GM21367 (cell line): ENCODE measurements around the gene PIGV.
A peak's percentile ranks its signal among the peaks of the same experiment; 100 is the strongest.
"Not testable (repeated sequence)": the region's sequence is repeated elsewhere in the genome, so short reads cannot be mapped to it uniquely, and the experiment has no call there.

ENCODE experiments used
- ATAC-seq: cut with Tn5 transposase; IDR thresholded peaks from one replicate; pipeline ENCODE4 v1.9.1; 2021; ENCODE audit not compliant: unreplicated experiment

The PIGV gene

GRCh38 chr1:26791626-26792025 is 3.9 kb downstream of the PIGV start:
- ATAC-seq, result no peak

- no peak for ATAC-seq
Observed at GRCh38 chr1:26792924-26793323, 5.2 kb downstream of the PIGV start.

GRCh38 chr1:26794391-26794790 is 6.6 kb downstream of the PIGV start:
- ATAC-seq, result no peak

- ATAC-seq, result no peak
Observed at GRCh38 chr1:26797627-26798026, 9.9 kb downstream of the PIGV start.

- no peak for ATAC-seq
Observed at GRCh38 chr1:26799479-26800142, 11.9 kb downstream of the PIGV start.

GRCh38 chr1:26803932-26804331 is 16.2 kb downstream of the PIGV start:
- ATAC-seq, result not testable (repeated sequence)

- not testable (repeated sequence) for ATAC-seq
Observed at GRCh38 chr1:26810105-26810504, 22.4 kb downstream of the PIGV start.

- ATAC-seq, result no peak
Observed at GRCh38 chr1:26811057-26811456, 23.3 kb downstream of the PIGV start.

GRCh38 chr1:26811708-26812107 is 24.0 kb downstream of the PIGV start:
- no peak for ATAC-seq

- no peak for ATAC-seq
Observed at GRCh38 chr1:26814377-26814776, 26.6 kb downstream of the PIGV start.

- ATAC-seq, result no peak
Observed at GRCh38 chr1:26814893-26815292, 27.1 kb downstream of the PIGV start.

- no peak for ATAC-seq
Observed at GRCh38 chr1:26820784-26821269, 33.1 kb downstream of the PIGV start.

GRCh38 chr1:26822737-26823395 is 35.1 kb downstream of the PIGV start:
- no peak for ATAC-seq

- ATAC-seq, result no peak
Observed at GRCh38 chr1:26824731-26825130, 37.0 kb downstream of the PIGV start.

- ATAC-seq, result peak; percentile 65
Observed at GRCh38 chr1:26826261-26827105, 38.7 kb downstream of the PIGV start, which contains the start of gene ZDHHC18. TSS of gene ZDHHC18 (plus strand) at chr1:26826688. CDS start at chr1:26826805, 117 bp downstream.

GRCh38 chr1:26827106-26827604 is 39.4 kb downstream of the PIGV start:
- no peak for ATAC-seq

- no peak for ATAC-seq
Observed at GRCh38 chr1:26827663-26828062, 39.9 kb downstream of the PIGV start.

- ATAC-seq, result no peak
Observed at GRCh38 chr1:26828411-26828991, 40.8 kb downstream of the PIGV start.

GRCh38 chr1:26829184-26829911 is 41.6 kb downstream of the PIGV start:
- no peak for ATAC-seq

GRCh38 chr1:26831059-26831458 is 43.3 kb downstream of the PIGV start:
- no peak for ATAC-seq
